ENCODE results near the gene SPTLC2. TPM values are rescaled to one million over a fixed set of nuclear protein-coding genes. Genes with fewer than 3 reads are reported as not detected.

The SPTLC2 gene
- total and polyA plus RNA-seq, 2 of the 13 experiments (the other 11 are each of a cell fraction or from before 2014, with no cell fraction given) = 17.4 to 17.5 TPM

- TF ChIP-seq PAX8 (CRISPR knock-in tag; IDR thresholded peaks at IDR 0.05; ENCODE audit: borderline replicate concordance) = 0 out of 2 replicates have a peak, but pooled peaks have one; percentile 16
- TF ChIP-seq ZNF138 (CRISPR knock-in tag; IDR thresholded peaks at IDR 0.05; ENCODE audit: low read depth) = peak; percentile 86; the same call in 1 of the 2 replicates
- TF ChIP-seq ZMAT5 (CRISPR knock-in tag; IDR thresholded peaks at IDR 0.05; ENCODE audit: borderline replicate concordance, low read depth) = no peak
- peak; percentile 94 for TF ChIP-seq ZBTB40 (IDR thresholded peaks at IDR 0.05)
- no peak for TF ChIP-seq ZBTB40 (CRISPR knock-in tag; IDR thresholded peaks at IDR 0.05)
- peak; percentile 80; the same call in 1 of the 2 replicates for TF ChIP-seq TGIF2 (CRISPR knock-in tag; IDR thresholded peaks at IDR 0.05)
- TF ChIP-seq HINFP (CRISPR knock-in tag; IDR thresholded peaks at IDR 0.05; ENCODE audit: low read depth) = no peak; the same call in 1 of the 2 replicates
- TF ChIP-seq POLR2G (IDR thresholded peaks at IDR 0.05; ENCODE audit: low read depth, low read length) = peak; percentile 93
- peak; percentile 49; the same call in 1 of the 2 replicates for TF ChIP-seq MXD3 (CRISPR knock-in tag; IDR thresholded peaks at IDR 0.05)
- peak; percentile 93; the same call in 1 of the 2 replicates for TF ChIP-seq ZNF891 (CRISPR knock-in tag; IDR thresholded peaks at IDR 0.05)
- TF ChIP-seq ZNF576 (CRISPR knock-in tag; IDR thresholded peaks at IDR 0.05) = 0 out of 2 replicates have a peak, but pooled peaks have one; percentile 58
- TF ChIP-seq GATA4 (IDR thresholded peaks at IDR 0.05; ENCODE audit: borderline replicate concordance, low read depth) = peak; percentile 72
- no peak for TF ChIP-seq TRIM24 (CRISPR knock-in tag; IDR thresholded peaks at IDR 0.05)
- TF ChIP-seq ZNF446 (CRISPR knock-in tag; IDR thresholded peaks at IDR 0.05) = peak; percentile 82; the same call in 1 of the 2 replicates
- TF ChIP-seq ZBTB34 (CRISPR knock-in tag; IDR thresholded peaks at IDR 0.05) = peak; percentile 49; the same call in 1 of the 2 replicates
Observed at GRCh38 chr14:77457522-77458248, 158.8 kb downstream of the SPTLC2 start, which contains the start of the genes AHSA1 and VIPAS39 (continued).
